UCSD-AML1 (cell line): ENCODE results near the gene SLC22A25.
"Not testable (repeated sequence)": the region's sequence is repeated elsewhere in the genome, so short reads cannot be mapped to it uniquely, and the experiment has no call there.

ENCODE experiments used
- DNase-seq: peaks from one replicate; lab custom pipeline; 2025; ENCODE audit not compliant: unreplicated experiment; lab: John Stamatoyannopoulos, UW

Gene SLC22A25

GRCh38 chr11:63243533-63243932, at the start of gene SLC22A25:
Gene SLC22A25 (minus strand): TSS chr11:63243599. CDS start chr11:63229652, 13,947 bp downstream.
- no peak for DNase-seq

DNA sequence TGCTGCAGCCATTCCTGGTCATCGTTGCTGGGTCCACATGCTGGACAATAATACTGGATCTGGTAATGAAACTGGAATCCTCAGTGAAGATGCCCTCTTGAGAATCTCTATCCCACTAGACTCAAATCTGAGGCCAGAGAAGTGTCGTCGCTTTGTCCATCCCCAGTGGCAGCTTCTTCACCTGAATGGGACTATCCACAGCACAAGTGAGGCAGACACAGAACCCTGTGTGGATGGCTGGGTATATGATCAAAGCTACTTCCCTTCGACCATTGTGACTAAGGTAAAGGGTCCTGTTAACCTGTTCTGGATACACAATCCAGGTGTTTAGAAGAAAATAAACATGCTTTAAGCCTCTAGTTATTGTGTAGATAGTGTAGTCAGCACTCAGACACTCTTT, 46.9 kb upstream of the SLC22A25 start:
- DNase-seq = no peak

GRCh38 chr11:63289658-63290057, 46.3 kb upstream of the SLC22A25 start:
- no peak for DNase-seq

DNA sequence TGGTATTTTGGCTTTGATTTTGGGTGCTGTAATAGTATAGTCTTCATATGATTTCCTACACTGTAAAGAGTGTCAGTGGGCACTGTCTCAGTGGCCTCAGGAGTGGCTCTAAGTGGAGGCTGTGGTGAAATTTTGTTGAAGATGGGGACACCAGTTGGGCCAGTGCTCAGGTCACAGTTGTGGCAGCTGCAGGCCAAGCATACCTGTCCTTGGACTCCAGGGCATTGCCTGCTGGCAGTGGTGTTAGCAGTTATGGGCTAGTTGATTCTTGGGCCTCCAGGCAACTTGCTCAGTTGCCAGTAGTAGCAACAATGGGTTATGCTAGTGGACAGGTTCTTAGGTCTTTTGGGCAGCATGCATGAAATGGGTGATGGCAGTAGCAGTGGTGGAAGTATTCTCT, 39.2 kb upstream of the SLC22A25 start:
- no peak for DNase-seq

- no peak for DNase-seq
Observed at GRCh38 chr11:63280920-63281319, 37.5 kb upstream of the SLC22A25 start.

DNA sequence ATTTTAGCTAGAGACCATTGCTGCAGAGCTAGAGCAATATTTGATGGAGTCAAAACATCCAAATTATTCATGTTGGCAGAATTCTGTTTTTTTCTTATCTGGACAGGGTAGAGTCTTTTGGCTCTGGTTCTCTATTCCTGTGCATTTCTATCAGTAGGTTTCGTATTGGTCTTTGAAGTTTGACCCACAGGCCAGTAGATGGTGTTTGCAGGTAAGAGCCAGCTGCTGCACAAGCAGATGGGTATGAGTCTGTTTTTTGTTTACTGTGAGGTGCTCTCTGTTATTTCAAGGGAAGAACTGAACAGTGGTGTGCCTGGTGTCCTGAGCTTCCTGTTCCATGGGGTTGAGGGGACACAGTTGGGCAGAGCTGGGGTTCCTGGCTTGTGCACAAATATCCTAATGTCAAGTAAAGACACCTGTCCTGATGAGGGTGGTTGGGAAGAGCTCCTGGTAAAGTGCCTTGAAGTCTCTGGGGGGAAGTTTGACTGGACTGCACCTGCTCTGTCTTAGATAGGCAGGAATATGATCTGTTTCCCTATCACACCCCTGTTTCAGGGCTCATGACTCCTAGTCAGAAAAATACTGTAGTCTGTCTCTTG, 34.0 kb upstream of the SLC22A25 start:
- DNase-seq = no peak

DNA sequence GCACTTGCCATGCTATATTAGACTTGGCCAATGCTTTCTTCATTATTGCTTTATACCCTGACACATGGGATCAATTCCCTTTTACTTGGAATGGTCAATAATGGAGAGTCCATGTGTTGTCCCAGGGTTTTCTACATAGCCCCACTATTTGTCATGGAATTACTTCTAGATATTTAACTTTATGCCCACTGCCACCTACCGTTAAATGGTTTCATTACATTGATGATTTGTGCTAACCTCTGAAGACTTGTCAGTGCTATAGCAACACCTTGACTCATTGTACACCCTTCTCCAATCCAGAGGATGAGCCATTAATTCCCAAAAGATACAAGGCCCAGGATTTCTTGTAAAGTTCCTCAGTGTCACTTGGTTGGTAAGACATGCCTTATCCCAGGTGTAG, 31.4 kb upstream of the SLC22A25 start:
- DNase-seq = no peak

DNA sequence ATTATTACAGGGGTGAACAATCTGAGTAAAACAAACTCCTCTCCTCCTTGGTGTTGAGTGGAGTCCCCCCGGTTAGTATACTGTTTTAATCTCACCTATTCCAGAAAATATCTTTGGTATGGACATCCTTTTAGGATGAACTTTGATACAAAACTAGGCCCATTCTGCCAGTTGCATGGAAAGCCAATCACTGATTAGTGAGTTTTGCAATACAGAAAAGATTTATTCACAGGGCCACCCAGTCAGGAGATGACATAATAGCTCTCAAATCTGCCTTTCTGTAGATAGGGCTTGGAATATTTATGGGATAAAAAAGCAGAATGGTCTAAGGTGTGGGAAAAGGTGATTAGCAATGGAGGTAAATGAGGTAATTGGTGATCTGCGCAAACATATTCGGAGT, 30.3 kb upstream of the SLC22A25 start:
- no peak for DNase-seq

GRCh38 chr11:63262547-63262946, 19.1 kb upstream of the SLC22A25 start:
- DNase-seq = no peak

GRCh38 chr11:63251312-63251711, 7.9 kb upstream of the SLC22A25 start:
- DNase-seq = no peak

- no peak for DNase-seq
Observed at GRCh38 chr11:63250162-63251050, 7.0 kb upstream of the SLC22A25 start.

GRCh38 chr11:63248966-63249365, 5.6 kb upstream of the SLC22A25 start:
- no peak for DNase-seq

DNA sequence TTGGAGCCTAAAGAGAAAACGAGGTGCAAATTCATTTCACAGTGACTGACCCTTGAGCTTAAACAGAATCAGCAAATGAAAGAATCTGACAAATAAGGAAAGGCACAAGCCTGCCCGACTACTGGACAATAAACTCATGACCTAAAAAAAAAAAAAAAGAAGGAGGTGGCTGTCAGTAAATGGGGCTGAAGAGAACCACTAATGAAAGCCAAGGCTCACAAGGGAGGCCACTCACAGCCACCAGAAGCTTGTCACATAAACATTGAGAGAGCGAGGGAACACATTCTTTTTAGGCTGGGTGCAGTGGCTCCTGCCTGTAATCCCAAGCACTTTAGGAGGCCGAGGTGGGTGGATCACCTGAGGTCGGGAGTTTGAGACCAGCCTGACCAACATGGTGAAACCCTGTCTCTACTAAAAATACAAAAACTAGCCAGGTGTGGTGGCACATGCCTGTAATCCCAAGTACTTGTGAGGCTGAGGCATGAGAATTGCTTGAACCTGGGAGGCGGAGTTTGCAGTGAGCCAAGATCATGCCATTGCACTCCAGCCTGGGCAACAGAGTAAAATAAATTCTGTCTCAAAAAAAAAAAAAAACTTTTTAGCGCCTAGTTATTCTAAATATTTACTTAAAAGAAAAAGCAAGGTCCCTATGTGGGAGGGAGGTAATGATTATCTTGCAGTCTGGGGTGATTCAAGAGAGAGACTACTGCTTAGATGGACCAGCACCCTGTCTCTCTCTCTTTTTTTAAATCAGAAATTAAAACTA, 4.0 kb upstream of the SLC22A25 start:
- DNase-seq = not testable (repeated sequence)

DNA sequence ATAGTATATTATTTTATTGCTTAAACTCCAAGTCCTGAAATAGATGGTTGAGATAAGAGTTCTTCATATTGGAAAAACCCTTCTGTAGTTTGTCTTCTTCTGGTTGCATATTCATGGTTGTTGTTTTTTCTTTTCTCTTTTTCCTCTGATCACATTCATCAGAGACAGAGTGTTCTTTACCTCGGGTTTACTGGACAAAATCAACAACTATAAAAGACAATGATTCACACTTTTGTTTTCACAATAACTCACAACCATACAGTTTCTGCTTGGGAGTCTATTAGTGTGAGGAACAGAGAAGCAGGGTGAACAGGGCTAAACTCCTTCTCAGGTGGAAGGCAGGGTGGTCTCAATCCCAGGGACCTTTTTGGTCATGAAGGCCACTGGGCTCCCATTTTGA, 2.6 kb upstream of the SLC22A25 start:
- no peak for DNase-seq

GRCh38 chr11:63244862-63245261, 1.5 kb upstream of the SLC22A25 start:
- no peak for DNase-seq

DNA sequence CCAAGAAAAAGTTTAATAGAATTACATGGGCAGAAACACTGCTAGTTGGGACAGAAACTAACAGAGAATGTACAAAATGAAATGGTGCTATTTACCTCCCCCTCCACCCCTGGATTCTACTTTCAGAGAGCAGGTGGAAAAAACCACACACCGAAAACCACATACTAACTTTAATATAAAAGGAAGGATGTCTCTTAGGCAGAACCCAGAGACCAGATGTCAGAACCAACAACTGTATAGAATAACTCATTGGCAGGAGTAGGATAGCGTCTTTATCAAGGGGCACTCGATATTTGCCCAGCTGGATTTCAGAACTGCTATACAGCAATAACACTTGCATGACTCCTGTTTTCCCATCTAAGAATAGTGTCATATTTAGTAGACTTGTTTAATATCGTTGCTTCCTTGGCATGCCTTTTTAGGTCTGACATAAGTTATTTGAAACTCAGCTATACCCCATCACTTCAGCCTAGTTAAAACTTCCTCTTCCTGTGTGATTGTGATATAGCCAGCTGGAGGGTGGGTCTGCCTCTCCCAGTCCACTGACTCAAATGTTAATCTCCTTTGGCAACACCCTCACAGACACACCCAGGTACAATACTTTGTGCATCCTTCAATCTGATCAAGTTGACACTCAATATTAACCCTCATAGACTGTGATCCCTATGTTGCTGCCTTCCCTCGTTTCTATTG, 1.2 kb downstream of the SLC22A25 start:
- DNase-seq = no peak

- no peak for DNase-seq
Observed at GRCh38 chr11:63240791-63241379, 2.5 kb downstream of the SLC22A25 start.

DNA sequence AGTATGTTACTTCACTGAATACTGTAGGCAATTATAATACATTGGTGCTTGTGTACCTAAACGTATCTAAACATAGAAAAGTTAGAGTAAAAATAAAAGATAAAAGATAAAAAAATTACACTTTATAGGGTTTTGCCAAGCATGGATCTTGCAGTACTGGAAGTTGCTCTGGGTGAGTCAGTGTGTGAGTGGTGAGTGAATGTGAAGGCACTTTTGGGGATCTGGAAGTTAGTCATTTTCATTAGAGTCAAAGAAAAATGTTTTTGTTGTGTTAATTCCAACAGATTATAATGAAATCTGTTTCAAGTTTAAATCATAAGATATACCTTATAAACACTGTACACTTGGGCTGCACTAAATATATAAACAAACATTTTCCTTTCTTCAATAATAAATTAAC, 3.3 kb downstream of the SLC22A25 start:
- no peak for DNase-seq

GRCh38 chr11:63239254-63239653, 4.1 kb downstream of the SLC22A25 start:
- DNase-seq = no peak

DNA sequence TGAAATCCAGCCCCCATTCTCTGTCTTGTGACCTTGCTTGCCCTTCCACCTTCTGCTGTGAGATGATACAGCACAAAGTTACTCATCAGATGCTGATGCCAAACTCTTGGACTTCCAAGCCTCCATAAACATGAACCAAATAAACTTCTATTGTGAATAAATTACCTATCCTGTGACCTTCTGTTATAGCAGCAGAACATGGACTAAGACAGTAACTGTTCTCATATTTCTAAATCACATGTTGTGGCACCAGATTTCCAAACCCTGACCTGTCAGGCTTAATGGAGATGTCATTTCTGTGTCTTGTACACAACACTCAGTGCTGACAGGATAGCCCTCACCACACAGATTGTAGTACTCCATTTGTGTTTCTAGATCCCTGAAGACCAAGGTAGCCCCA, 6.0 kb downstream of the SLC22A25 start:
- DNase-seq = no peak
